T-cell (primary cell): ENCODE measurements around the gene BRDT. TPM values are rescaled to one million over a fixed set of nuclear protein-coding genes. Genes with fewer than 3 reads are reported as not detected.
A peak's percentile ranks its signal among the peaks of the same experiment; 100 is the strongest.

Experiments
- ATAC-seq, 4 experiments: fragments of 200-7000 bp in 3 of 4; fragments of 150-1000 bp in 1 of 4; cut with Tn5 transposase; replicated peaks in 1 of 4; 1 replicate in 3 of 4; 2 replicates in 1 of 4; pipeline ENCODE4 v1.10.0; 2021; ENCODE audit warnings: moderate library complexity in 3 of 4, mild to moderate bottlenecking in 2 of 4, moderate number of reproducible peaks in 1 of 4
- CTCF ChIA-PET, 2 donors: fragments of 300-600 bp; sonication (Branson Sonifier 250); formaldehyde crosslinking; loops; one replicate each; lab custom pipeline; 2022; ENCODE audit warnings: antibody characterized with exemption in 2 of 2; lab: Charles Lee
- POLR2A ChIA-PET, 2 donors: fragments of 300-600 bp; sonication (Branson Sonifier 250); formaldehyde crosslinking; loops; one replicate each; lab custom pipeline; 2022; ENCODE audit warnings: antibody characterized with exemption in 2 of 2; lab: Charles Lee
- DNase-seq, 35 experiments: peaks; one replicate each; pipeline versions ENCODE4 v3.0.0 to v3.0.0-alpha.2; 2013 to 2023
- H3K27ac ChIP-seq: one replicate; pipeline ENCODE4 v1.5.1; 2013; ENCODE audit warnings: low read length
- H3K27me3 ChIP-seq, 2 experiments: replicated peaks in 1 of 2; 1 replicate in 1 of 2; 2 replicates in 1 of 2; pipeline versions ENCODE4 v1.6.1 to v1.7.0; 2013; ENCODE audit warnings: low read length in 1 of 2, mixed read lengths in 1 of 2; ENCODE audit not compliant: control insufficient read depth in 2 of 2, insufficient read depth in 2 of 2; ENCODE audit errors: extremely low read depth in 1 of 2
- H3K36me3 ChIP-seq, 2 donors: 1 replicate in 1 of 2; 2 replicates in 1 of 2; pipeline versions ENCODE4 v1.6.1 to v1.7.0; 2013; ENCODE audit warnings: low read length in 1 of 2; ENCODE audit not compliant: control insufficient read depth in 2 of 2, insufficient read depth in 1 of 2; ENCODE audit errors: extremely low read depth in 1 of 2
- H3K4me1 ChIP-seq, 2 experiments: 1 replicate in 1 of 2; 2 replicates in 1 of 2; pipeline versions ENCODE4 v1.6.1 to v1.7.0; 2013; ENCODE audit warnings: low read length in 2 of 2, mixed read lengths in 1 of 2; ENCODE audit not compliant: insufficient read depth in 2 of 2, control insufficient read depth in 1 of 2; ENCODE audit errors: extremely low read depth in 1 of 2
- H3K4me3 ChIP-seq, 2 donors: 1 replicate in 1 of 2; 2 replicates in 1 of 2; pipeline versions ENCODE4 v1.5.1 to v1.7.0; 2013; ENCODE audit warnings: mild to moderate bottlenecking in 2 of 2, low read length in 1 of 2, moderate library complexity in 1 of 2; ENCODE audit not compliant: control insufficient read depth in 1 of 2; ENCODE audit errors: extremely low read depth in 1 of 2
- H3K9me3 ChIP-seq: 2 replicates; pipeline ENCODE4 v1.7.0; 2013
- H3K27ac Mint-ChIP-seq, 2 donors: one replicate each; pipeline ENCODE4 v1.8.0; 2020 to 2021; ENCODE audit warnings: mild to moderate bottlenecking in 2 of 2, mixed read lengths in 2 of 2
- H3K27me3 Mint-ChIP-seq, 2 donors: one replicate each; pipeline ENCODE4 v1.8.0; 2021 to 2022; ENCODE audit warnings: mixed read lengths in 2 of 2
- H3K36me3 Mint-ChIP-seq: one replicate; pipeline ENCODE4 v1.8.0; 2021; ENCODE audit warnings: mixed read lengths
- H3K4me1 Mint-ChIP-seq, 3 donors: one replicate each; pipeline ENCODE4 v1.8.0; 2020 to 2022; ENCODE audit warnings: mixed read lengths in 3 of 3, mild to moderate bottlenecking in 1 of 3
- H3K4me3 Mint-ChIP-seq, 3 donors: one replicate each; pipeline ENCODE4 v1.8.0; 2020 to 2022; ENCODE audit warnings: mild to moderate bottlenecking in 3 of 3, mixed read lengths in 3 of 3, moderate library complexity in 3 of 3
- H3K9me3 Mint-ChIP-seq, 3 donors: one replicate each; pipeline ENCODE4 v1.8.0; 2020 to 2022; ENCODE audit warnings: mixed read lengths in 3 of 3
- WGBS: methylation state at CpG from one replicate; pipeline ENCODE4 v1.1.5; 2013; ENCODE audit warnings: missing lambda C conversion rate; ENCODE audit not compliant: insufficient coverage; 5-methylcytosine and 5-hydroxymethylcytosine counted together
- total RNA-seq, 35 experiments: library from RNA in 6 of 35; stranded (reverse) in 6 of 35; fragments of 120-200 nt in 1 of 35; gene quantifications; one replicate each; pipeline versions ENCODE4 v1.2.1 to v1.2.4 and lab custom pipeline; 2013 to 2026

BRDT gene
- total RNA-seq (not detected), total RNA-seq (lab: John Stamatoyannopoulos, UW) (0 to 0.70 (median 0.07) reads per million in 29 experiments)
- total RNA-seq (2013): not detected

- Mint-ChIP-seq H3K27ac (peak within 1 kb of the TSS; percentile 94 to 95), H3K9me3 (peaks cover 0 to 4% (median 0%) of the 10 kb centered on the region in 3 donors), H3K4me3 (peak within 1 kb of the TSS; percentile 52 to 73 (median 70)), H3K27me3 (no peaks in the 10 kb centered on the region), H3K4me1 (peaks cover 17 to 18% (median 18%) of the 10 kb centered on the region in 3 donors), H3K36me3 (no peaks in the 10 kb centered on the region)
- DNase-seq (no peak), ATAC-seq (no peak)
- Histone ChIP-seq H3K4me1 (peaks cover 0 to 27% of the 10 kb centered on the region in 2 experiments), H3K4me3 (peak within 1 kb of the TSS in 1 of 2 donors; percentile 34), H3K36me3 (no peaks in the 10 kb centered on the region), H3K27me3 (no peaks in the 10 kb centered on the region), H3K9me3 (no peaks in the 10 kb centered on the region), H3K27ac (peak within 1 kb of the TSS; percentile 91)
- CTCF ChIA-PET: interaction anchor here in 1 of 2 donors (1.2 kb wide), 1 partner anchor 934 kb away, joined by 3 read pairs; no protein-coding TSS in a partner anchor
- POLR2A ChIA-PET: interaction anchor here (0.5 to 1.2 kb wide), 3 partner anchors 17 to 49 kb away, joined by 3 to 5 read pairs (median 3); no protein-coding TSS in a partner anchor
- WGBS: 93% methylated on average over 14 of the region's 23 CpGs
Measured at GRCh38 chr1:91949356-91949699, at the start of gene BRDT. BRDT (plus strand) TSS chr1:91949401; CDS start chr1:91962755, 13,354 bp downstream.

DNA sequence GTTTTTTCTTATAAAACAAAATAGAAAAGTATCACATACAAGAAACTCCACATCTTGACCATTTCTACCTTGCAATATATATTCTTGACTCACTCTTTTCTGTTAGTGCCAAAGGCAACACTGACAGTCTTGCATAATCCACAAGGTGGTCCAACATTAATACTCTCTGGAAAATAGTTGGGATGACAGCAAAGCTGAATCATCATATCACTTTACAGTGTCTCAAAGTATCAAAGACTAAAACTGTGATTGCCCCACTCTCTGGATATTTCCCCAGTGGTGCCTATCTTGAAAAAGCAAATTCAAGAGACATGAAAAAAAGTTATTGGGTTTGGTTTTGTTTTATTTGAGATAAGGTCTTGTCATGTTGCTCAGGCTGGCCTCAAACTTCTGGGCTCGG, 48.6 kb upstream of the BRDT start:
- Histone ChIP-seq H3K36me3 (no peaks in the 10 kb centered on the region), H3K27me3 (no peaks in the 10 kb centered on the region), H3K4me3 (no peak overlapping the region), H3K4me1 (no peaks in the 10 kb centered on the region), H3K27ac (no peak overlapping the region), H3K9me3 (no peaks in the 10 kb centered on the region)
- H3K4me3 Mint-ChIP-seq: no peak overlapping the region
- no peaks in the 10 kb centered on the region for H3K9me3 Mint-ChIP-seq
- POLR2A ChIA-PET: interaction anchor here in 1 of 2 donors (0.6 kb wide), 1 partner anchor 351 kb away, joined by 9 read pairs; no protein-coding TSS in a partner anchor
- ATAC-seq (no peak), DNase-seq (no peak)
- H3K27ac Mint-ChIP-seq: no peak overlapping the region
- H3K27me3 Mint-ChIP-seq: peaks cover 0 to 3% of the 10 kb centered on the region in 2 donors
- CTCF ChIA-PET: interaction anchor here (0.7 to 1.9 kb wide), 3 partner anchors 15 to 387 kb away, joined by 3 to 6 read pairs (median 5); partner anchors contain the start of gene TGFBR3 (in 1 of the 2)
- WGBS: no CpG with 5 or more reads among the region's 1 CpG
- no peaks in the 10 kb centered on the region for H3K36me3 Mint-ChIP-seq
- H3K4me1 Mint-ChIP-seq: peaks cover 0 to 13% (median 10%) of the 10 kb centered on the region in 3 donors

DNA sequence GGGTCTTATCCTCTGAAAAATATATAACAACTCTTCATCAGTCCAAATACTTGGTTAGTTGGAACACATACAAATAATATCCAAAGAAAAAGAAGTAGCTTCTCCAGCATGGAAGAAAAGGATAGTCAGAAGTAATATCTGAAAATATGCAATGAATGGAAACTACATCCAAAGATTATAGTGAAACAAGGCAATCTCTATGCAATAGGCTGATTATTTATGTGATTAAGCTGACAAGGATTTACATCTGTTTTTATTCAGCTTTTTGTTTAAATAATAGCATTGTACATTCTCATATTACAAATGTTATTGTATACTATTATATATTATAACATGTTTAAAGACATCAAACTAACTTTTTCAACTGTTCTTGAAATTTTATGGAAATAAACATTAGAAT, 48.0 kb upstream of the BRDT start:
- Histone ChIP-seq H3K9me3 (no peaks in the 10 kb centered on the region), H3K4me1 (no peaks in the 10 kb centered on the region), H3K4me3 (no peak overlapping the region), H3K36me3 (no peaks in the 10 kb centered on the region), H3K27ac (no peak overlapping the region), H3K27me3 (no peaks in the 10 kb centered on the region)
- Mint-ChIP-seq H3K9me3 (no peaks in the 10 kb centered on the region), H3K4me3 (no peak overlapping the region), H3K36me3 (no peaks in the 10 kb centered on the region), H3K4me1 (peaks cover 0 to 6% (median 4%) of the 10 kb centered on the region in 3 donors), H3K27me3 (no peaks in the 10 kb centered on the region), H3K27ac (no peak overlapping the region)
- CTCF ChIA-PET: interaction anchor here (0.6 to 1.9 kb wide), 5 partner anchors 15 to 388 kb away, joined by 3 to 6 read pairs (median 3); partner anchors contain the start of gene TGFBR3 (in 1 of the 2)
- POLR2A ChIA-PET: no interaction called here
- ATAC-seq (no peak), DNase-seq (no peak)

DNA sequence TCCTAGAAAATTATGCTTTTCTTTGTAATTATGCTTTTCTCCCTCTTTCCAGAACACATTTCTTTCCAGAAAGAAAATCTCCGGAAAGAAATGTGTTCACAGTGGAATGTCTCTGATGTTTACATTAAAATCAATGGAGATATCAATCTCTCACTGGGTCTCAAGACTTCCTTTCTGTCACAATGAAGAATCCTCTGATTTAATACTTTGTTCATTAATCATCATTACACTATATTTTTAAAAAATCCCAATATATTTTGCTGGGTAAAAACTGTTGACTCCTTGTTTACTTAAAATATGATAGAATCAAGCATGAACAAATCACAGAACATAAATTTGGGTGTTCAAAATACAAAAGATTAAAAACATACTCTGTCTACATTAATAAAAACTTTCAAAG, 36.9 kb upstream of the BRDT start:
- WGBS: no CpG with 5 or more reads among the region's 1 CpG
- Mint-ChIP-seq H3K27me3 (no peaks in the 10 kb centered on the region), H3K4me3 (no peak overlapping the region), H3K27ac (no peak overlapping the region), H3K4me1 (no peaks in the 10 kb centered on the region), H3K36me3 (no peaks in the 10 kb centered on the region), H3K9me3 (no peaks in the 10 kb centered on the region)
- no peaks in the 10 kb centered on the region for H3K36me3 ChIP-seq
- no peaks in the 10 kb centered on the region for H3K4me1 ChIP-seq
- ChIA-PET POLR2A (no interaction called here), CTCF (no interaction called here)
- no peak overlapping the region for H3K4me3 ChIP-seq
- H3K9me3 ChIP-seq: no peaks in the 10 kb centered on the region
- peaks cover 0 to 2% of the 10 kb centered on the region in 2 experiments for H3K27me3 ChIP-seq
- no peak overlapping the region for H3K27ac ChIP-seq
- no peak for ATAC-seq
- no peak for DNase-seq

DNA sequence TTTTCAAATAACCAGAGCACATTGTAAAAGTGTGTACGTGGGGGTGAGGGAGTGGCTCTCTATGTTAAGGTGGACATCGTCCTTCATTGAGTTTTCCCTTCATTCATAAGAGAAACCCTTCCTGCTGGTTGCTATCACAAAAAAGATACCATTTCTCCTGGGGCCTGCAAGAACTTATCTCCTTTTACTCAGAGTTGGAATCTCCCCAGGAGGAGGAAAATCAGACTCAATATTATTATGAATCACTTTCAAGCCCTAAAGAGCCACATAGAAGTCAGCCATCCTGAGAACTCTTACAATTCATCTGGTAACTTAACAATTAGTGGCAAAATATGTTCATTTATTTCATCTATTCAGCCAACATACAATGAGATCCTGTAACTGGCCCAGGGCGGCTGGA, 36.2 kb upstream of the BRDT start:
- Histone ChIP-seq H3K4me3 (no peak overlapping the region), H3K4me1 (no peaks in the 10 kb centered on the region), H3K27ac (no peak overlapping the region), H3K36me3 (no peaks in the 10 kb centered on the region), H3K27me3 (peaks cover 0 to 2% of the 10 kb centered on the region in 2 experiments), H3K9me3 (no peaks in the 10 kb centered on the region)
- WGBS: no CpG with 5 or more reads among the region's 3 CpGs
- no peaks in the 10 kb centered on the region for H3K36me3 Mint-ChIP-seq
- CTCF ChIA-PET: no interaction called here
- no peak overlapping the region for H3K4me3 Mint-ChIP-seq
- POLR2A ChIA-PET: no interaction called here
- no peak overlapping the region for H3K27ac Mint-ChIP-seq
- DNase-seq (no peak), ATAC-seq (no peak)
- H3K9me3 Mint-ChIP-seq: no peaks in the 10 kb centered on the region
- no peaks in the 10 kb centered on the region for H3K4me1 Mint-ChIP-seq
- H3K27me3 Mint-ChIP-seq: no peaks in the 10 kb centered on the region

DNA sequence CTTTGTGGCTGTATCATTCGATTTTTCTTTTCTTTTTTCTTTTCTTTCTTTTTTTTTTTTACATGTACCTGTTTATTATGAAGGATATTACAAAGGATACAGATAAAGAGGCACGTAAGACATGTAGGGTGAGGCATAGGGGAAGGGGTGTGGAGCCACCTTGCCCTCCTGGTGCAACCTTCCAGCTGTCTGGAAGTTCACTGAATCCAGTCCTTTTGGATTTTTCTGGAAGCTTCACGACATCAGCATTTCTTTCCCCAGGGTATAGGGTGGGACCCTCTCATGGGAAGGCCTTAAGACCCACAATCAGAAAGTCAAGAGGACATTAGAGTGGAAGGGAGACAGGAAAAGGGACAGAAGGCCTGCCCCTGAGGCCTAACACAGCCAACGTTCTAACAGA, 33.2 kb upstream of the BRDT start:
- 100% methylated on average over 1 of the region's 4 CpGs for WGBS
- ATAC-seq (no peak), DNase-seq (no peak)
- Histone ChIP-seq H3K9me3 (no peaks in the 10 kb centered on the region), H3K4me1 (no peaks in the 10 kb centered on the region), H3K27ac (no peak overlapping the region), H3K36me3 (no peaks in the 10 kb centered on the region), H3K27me3 (peaks cover 0 to 2% of the 10 kb centered on the region in 2 experiments), H3K4me3 (no peak overlapping the region)
- POLR2A ChIA-PET: no interaction called here
- no peaks in the 10 kb centered on the region for H3K9me3 Mint-ChIP-seq
- H3K36me3 Mint-ChIP-seq: no peaks in the 10 kb centered on the region
- no peak overlapping the region for H3K4me3 Mint-ChIP-seq
- H3K4me1 Mint-ChIP-seq: no peaks in the 10 kb centered on the region
- CTCF ChIA-PET: no interaction called here
- no peak overlapping the region for H3K27ac Mint-ChIP-seq
- H3K27me3 Mint-ChIP-seq: no peaks in the 10 kb centered on the region
